ENCODE results near the gene TNFSF13.

TNFSF13 gene, protein sequence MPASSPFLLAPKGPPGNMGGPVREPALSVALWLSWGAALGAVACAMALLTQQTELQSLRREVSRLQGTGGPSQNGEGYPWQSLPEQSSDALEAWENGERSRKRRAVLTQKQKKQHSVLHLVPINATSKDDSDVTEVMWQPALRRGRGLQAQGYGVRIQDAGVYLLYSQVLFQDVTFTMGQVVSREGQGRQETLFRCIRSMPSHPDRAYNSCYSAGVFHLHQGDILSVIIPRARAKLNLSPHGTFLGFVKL

DNA sequence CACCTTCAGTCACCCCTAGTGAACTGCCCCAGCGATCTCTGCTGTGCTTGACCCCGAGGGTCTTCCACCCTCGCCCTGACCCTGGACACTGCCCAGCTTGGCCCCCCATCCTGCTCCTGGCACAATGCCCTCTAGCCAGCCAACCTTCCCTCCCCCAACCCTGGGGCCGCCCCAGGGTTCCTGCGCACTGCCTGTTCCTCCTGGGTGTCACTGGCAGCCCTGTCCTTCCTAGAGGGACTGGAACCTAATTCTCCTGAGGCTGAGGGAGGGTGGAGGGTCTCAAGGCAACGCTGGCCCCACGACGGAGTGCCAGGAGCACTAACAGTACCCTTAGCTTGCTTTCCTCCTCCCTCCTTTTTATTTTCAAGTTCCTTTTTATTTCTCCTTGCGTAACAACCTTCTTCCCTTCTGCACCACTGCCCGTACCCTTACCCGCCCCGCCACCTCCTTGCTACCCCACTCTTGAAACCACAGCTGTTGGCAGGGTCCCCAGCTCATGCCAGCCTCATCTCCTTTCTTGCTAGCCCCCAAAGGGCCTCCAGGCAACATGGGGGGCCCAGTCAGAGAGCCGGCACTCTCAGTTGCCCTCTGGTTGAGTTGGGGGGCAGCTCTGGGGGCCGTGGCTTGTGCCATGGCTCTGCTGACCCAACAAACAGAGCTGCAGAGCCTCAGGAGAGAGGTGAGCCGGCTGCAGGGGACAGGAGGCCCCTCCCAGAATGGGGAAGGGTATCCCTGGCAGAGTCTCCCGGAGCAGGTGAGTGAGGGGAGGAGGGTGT, at the start of gene TNFSF13:
Gene TNFSF13 (plus strand): TSS at position 207 of the 776 bp plus-strand sequence. CDS start 290 bp downstream, at position 497.
- DNase-seq (ENCODE audit: extremely low read depth, low read depth) = no peak
- TF ChIP-seq, protein P1, sequence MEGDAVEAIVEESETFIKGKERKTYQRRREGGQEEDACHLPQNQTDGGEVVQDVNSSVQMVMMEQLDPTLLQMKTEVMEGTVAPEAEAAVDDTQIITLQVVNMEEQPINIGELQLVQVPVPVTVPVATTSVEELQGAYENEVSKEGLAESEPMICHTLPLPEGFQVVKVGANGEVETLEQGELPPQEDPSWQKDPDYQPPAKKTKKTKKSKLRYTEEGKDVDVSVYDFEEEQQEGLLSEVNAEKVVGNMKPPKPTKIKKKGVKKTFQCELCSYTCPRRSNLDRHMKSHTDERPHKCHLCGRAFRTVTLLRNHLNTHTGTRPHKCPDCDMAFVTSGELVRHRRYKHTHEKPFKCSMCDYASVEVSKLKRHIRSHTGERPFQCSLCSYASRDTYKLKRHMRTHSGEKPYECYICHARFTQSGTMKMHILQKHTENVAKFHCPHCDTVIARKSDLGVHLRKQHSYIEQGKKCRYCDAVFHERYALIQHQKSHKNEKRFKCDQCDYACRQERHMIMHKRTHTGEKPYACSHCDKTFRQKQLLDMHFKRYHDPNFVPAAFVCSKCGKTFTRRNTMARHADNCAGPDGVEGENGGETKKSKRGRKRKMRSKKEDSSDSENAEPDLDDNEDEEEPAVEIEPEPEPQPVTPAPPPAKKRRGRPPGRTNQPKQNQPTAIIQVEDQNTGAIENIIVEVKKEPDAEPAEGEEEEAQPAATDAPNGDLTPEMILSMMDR (IDR thresholded peaks at IDR 0.05; ENCODE audit: low read depth, low read length) = no peak

DNA sequence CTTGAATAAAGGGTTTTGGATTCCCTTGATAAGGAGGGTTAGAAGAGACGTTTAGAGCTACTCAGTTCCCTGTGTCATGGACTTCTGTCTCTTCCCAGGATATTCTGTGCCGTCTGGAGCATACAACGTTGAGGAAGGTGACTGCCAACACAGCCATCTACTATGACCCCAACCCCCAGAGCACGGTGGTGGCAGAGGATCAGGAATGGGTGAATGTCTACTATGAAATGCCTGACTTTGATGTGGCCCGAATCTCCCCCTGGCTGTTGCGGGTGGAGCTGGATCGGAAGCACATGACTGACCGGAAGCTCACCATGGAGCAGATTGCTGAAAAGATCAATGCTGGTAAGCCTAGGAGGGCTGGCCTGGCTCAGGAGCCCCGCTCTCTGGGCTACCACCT, 49.7 kb upstream of the TNFSF13 start:
- no peak for DNase-seq (ENCODE audit: extremely low read depth, low read depth)
- TF ChIP-seq, protein P1 (IDR thresholded peaks at IDR 0.05; ENCODE audit: low read depth, low read length) = no peak

DNA sequence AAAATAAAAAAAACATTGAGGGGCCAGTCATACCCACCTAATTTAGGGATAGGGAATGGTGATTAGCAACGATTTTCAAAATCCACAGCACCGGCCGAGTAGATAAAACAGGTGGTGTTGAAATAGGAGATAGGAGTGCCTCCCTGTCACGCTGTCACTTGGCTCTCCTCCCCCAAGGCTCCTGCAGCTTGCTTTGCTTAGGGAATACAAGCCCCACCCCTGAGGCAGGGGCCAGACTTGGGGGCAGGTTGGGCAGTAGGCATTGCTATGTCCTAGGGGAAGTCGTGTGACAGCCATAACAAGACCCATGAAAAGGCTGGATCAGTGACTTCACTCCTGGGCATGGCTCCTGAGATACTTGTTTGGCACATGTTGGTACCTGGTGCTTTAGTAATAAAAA, 48.6 kb upstream of the TNFSF13 start:
- TF ChIP-seq, protein P1 (IDR thresholded peaks at IDR 0.05; ENCODE audit: low read depth, low read length) = no peak
- no peak for DNase-seq (ENCODE audit: extremely low read depth, low read depth)

DNA sequence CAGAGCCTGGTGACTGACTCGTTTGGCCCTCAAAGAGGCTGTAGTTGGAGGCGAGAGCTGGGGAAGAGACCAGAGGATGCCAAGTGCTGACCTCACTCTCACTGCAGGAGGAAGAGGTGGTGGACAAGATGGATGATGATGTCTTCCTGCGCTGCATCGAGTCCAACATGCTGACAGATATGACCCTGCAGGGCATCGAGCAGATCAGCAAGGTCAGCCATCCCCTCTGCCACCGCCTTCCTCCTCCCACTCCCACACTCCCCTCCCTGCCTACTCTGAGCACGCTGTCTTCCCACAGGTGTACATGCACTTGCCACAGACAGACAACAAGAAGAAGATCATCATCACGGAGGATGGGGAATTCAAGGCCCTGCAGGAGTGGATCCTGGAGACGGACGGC, 47.4 kb upstream of the TNFSF13 start:
- no peak for DNase-seq (ENCODE audit: extremely low read depth, low read depth)
- TF ChIP-seq, protein P1 (IDR thresholded peaks at IDR 0.05; ENCODE audit: low read depth, low read length) = no peak

DNA sequence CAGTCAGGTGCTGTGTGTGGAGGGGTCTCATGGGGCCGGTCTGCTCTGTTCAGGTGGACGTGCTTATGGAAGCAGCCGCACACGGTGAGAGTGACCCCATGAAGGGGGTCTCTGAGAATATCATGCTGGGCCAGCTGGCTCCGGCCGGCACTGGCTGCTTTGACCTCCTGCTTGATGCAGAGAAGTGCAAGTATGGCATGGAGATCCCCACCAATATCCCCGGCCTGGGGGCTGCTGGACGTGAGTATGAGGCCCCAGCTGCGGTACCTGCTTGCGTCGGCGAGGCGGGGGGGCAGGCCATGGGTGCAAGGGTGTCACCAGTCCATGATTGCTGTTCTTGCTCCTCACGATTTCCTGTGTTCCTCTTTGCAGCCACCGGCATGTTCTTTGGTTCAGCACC, 46.4 kb upstream of the TNFSF13 start:
- TF ChIP-seq, protein P1 (IDR thresholded peaks at IDR 0.05; ENCODE audit: low read depth, low read length) = no peak
- DNase-seq (ENCODE audit: extremely low read depth, low read depth) = no peak

DNA sequence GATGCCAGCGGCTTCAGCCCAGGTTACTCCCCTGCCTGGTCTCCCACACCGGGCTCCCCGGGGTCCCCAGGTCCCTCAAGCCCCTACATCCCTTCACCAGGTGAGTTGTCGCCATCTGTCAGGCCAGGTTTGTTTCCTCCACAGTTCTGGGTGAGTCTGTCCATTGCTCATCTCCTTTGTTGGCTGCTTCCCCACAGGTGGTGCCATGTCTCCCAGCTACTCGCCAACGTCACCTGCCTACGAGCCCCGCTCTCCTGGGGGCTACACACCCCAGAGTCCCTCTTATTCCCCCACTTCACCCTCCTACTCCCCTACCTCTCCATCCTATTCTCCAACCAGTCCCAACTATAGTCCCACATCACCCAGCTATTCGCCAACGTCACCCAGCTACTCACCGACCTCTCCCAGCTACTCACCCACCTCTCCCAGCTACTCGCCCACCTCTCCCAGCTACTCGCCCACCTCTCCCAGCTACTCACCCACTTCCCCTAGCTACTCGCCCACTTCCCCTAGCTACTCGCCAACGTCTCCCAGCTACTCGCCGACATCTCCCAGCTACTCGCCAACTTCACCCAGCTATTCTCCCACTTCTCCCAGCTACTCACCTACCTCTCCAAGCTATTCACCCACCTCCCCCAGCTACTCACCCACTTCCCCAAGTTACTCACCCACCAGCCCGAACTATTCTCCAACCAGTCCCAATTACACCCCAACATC, 45.6 kb upstream of the TNFSF13 start:
- TF ChIP-seq, protein P1 (IDR thresholded peaks at IDR 0.05; ENCODE audit: low read depth, low read length) = no peak

More for the DNA sequence above, 45.6 kb upstream of the TNFSF13 start:
- DNase-seq (ENCODE audit: extremely low read depth, low read depth) = no peak

Data from AG09319 (cell line).